NCI-H146 treated with DMSO at 0.1 percent for 48 hours (cell line): ENCODE data around the gene UBE2D3.

Source experiments
- DNase-seq: peaks from one replicate; lab custom pipeline; 2025; ENCODE audit not compliant: unreplicated experiment; lab: John Stamatoyannopoulos, UW

Gene UBE2D3

DNA sequence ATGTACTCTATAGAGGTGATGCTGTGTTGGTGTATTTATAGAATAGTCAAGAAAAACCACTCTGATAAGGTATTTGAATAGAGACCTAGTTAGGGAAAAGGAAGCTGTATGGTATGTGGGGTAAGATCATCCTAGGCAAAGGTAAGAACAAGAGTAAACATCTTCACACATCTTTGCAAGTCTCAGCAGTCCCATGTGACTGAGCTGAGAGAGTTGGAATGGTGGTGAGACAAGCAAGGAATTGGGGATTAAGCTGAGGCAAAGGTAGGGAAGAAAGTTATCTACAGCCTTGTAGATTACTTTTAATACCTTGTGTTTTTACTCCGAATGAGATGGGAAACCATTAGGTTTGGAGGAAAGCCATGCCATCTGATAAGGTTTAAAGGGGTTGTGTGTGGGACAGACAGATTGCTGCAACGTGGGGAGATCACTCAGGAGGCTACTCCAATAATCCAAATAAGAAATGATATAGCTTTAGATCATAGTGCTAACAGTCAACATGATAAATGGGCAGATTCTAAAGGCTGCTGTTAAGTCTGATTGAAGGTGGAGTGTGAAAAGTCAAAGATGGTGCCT, 34.9 kb downstream of the UBE2D3 start:
- no peak for DNase-seq

DNA sequence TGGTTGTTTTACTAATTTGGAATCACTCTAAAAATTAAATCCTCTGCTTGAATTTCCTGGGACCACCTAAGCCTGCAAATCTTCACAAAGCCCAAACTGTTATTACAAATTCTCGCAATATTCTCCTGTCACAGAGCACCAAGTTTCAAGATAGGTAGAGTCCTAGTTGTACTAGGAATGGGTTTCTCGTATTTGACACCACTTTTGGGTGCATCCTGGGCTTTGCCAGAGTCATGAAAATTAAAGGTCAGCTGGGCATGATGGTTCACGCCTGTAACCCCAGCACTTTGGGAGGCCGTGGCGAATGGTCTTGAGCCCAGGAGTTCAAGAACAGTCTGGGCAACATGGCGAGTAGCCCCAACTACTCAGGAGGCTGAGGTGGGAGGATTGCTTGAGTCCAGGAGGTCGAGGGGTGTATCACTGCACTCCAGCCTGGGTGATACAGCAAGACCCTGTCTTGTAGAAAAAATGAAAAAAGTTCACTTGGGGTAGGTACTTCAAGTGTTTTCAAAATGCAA, 36.0 kb downstream of the UBE2D3 start:
- no peak for DNase-seq

GRCh38 chr4:102789317-102789717, 38.0 kb downstream of the UBE2D3 start:
- no peak for DNase-seq

GRCh38 chr4:102787944-102788343, 39.4 kb downstream of the UBE2D3 start:
- no peak for DNase-seq

DNA sequence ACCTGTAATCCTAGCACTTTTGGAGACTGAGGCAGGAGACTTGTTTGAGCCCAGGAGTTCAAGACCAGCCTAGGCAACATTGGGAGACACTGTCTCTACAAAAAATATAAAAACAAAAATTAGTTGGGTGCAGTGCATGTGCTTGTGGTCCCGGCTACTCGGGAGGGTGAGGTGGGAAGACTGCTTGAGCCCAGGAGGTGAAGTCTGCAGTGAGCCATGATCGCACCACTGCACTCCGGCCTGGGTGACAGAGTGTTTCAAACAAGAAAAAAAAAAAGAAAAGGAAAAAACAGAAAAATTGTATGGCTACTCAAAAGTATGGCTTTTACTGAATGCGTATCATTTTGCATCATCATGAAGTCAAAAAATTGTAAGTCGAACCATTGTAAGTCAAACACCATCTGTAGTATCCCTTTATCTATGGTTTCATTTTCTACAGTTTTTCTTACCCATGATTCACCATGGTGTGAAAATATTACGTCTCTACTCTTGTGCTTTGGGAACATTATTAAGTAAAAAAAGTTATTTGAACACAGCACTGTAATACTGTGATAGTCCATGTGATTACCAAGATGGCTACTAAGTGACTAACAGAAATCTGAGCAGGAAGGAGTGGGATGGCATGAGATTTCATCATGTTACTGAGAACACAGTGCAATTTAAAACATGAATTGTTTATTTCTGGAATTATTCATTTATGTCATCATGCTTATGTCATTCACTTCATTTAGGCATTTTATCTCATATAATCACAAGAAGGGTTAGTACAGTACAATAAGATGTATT, 40.1 kb downstream of the UBE2D3 start:
- no peak for DNase-seq

DNA sequence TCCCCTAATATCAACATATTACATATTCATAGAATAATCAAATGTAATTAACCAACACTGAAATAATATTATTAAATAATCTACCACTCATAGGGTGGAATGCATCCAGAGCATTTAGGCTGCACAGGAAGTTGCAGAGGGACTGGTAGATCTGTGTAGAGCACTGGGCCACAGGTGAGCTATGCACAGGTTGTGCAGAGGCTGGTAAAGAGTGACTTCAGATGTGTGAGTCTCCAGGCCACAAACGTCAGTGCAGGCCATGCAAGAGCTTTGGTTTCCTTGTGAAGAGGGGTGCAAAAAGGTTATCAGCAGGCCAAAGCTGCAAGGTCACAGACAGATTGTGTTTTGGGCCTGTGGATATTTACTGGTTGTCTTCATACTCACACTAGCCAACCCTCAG, 41.1 kb downstream of the UBE2D3 start:
- DNase-seq = no peak

GRCh38 chr4:102783006-102783405, 44.3 kb downstream of the UBE2D3 start:
- no peak for DNase-seq

- DNase-seq = no peak
Observed at GRCh38 chr4:102781570-102781969, 45.8 kb downstream of the UBE2D3 start.

DNA sequence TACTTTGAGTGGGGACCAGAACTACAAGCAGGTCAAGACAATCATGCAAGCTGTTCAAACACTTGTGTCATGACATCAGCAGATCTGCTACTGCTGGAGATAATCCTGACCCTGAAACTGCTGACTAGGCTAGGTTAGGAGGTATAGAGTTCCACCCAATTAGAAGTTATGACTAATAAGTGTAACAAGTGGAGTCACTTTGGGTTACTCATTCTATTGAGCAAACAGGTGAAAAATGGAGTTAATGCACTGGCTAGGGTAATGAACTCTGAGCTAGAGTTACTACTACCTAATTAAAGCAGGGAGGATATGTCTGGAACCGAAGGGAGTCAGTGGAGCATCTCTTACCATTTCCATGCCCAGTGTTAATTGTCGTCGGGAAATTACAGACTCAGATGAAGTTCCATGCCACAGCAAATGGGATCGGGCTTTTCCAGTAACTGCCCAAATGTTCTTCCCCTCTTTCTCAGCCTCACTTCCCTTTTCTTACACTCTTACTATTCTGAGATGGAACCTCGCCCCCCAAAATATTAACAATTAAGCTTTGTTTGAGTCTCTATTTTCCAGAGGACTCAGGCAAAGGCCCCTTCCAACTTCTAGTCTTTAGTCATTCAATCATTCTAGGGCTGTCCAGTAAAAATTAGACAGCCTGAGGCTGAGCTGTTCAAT, 46.7 kb downstream of the UBE2D3 start:
- no peak for DNase-seq

GRCh38 chr4:102779204-102779603, 48.1 kb downstream of the UBE2D3 start:
- no peak for DNase-seq

DNA sequence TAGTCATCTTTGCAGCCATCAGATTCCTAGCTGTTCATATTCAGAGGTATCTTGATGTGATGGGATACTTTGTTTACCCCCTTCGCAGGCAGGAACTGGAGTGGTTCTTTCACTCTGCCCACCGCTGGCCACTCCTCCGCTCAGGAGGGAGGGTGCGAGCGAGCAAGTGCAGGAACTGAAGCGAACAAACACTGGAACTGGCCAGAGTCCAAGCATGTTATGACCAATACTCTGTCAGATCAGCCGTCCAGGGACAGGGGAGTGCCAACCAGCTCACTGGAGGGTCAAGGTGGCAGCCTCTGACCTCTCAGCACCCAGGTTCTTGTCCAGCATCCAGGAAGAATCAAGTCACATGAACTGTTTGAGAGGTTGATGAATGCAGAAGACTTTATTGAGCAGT, 48.6 kb downstream of the UBE2D3 start:
- DNase-seq = no peak

- no peak for DNase-seq
Observed at GRCh38 chr4:102775805-102776204, 51.5 kb downstream of the UBE2D3 start.

- no peak for DNase-seq
Observed at GRCh38 chr4:102774254-102774653, 53.1 kb downstream of the UBE2D3 start.

- DNase-seq = no peak
Observed at GRCh38 chr4:102772738-102773340, 54.5 kb downstream of the UBE2D3 start.

DNA sequence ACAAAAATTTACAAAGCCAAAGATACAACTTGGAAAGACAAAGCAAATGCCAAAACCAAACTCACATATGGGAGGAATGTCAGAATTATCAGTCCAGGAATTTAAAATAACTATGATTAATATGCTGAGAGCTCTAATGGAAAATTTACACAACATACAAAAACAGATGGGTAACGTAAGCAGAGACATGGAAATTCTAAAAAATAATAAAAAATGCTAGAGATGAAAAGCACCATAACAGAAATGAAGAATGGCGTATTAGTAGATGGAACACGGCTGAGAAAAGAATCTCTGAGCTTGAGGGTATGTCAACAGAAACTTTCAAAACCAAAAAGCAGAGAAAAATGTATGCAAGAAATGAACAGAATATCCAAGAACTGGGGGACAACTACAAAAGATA, 62.5 kb downstream of the UBE2D3 start:
- no peak for DNase-seq

GRCh38 chr4:102761906-102762305, 65.4 kb downstream of the UBE2D3 start:
- DNase-seq = no peak

DNA sequence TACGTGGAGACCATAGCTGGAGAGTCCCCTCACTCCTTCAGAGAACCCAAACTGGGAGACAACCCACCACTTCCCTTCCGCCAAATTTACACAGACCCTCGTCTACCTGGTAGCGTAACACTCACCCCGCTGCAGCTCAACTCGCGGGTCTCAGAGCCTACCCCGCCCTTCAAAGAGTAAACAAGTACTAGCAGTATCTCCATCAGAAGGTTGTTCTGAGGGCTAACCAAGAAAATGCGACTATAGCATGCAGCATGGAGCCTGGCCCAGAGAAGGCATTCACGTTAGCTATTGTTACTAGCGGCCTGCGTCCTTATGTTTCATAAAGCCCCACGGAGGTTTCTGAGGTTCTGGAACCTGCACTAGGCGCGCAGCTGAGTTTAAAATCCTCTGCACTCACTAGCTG, 66.1 kb downstream of the UBE2D3 start:
- DNase-seq = no peak

DNA sequence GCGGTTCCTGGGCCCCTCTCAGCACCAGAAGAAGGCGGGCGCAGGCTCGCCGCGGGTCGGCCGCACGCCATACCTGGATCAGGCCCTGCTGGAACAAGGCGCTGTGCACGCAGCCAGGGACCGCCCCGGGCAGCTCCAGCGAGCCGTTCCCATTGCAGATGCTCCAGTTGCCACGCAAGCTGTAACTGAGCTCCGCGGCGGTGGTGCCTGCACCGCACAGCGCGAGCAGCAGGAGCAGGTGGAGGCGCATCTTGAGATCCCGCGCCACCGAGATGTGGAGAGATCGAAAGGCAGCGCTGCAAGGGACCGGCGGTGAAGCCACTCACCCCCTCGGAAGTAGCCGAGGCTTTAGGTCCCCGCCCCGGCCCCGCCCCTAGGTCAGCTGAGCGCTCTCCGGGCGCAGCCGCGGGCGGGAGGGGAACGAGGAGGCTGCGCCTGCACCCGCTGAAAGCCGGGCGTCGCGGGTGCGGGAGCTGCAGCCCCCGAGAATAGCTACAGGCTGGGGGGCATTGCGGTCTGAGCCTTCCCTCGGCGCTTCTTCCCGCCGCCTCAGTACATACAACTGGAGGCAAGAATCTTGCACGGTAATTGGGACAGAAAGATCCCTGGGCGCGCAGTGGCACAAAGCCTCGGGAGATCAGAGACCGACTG, 66.6 kb downstream of the UBE2D3 start, which contains the start of gene MANBA:
TSS of gene MANBA (minus strand) at position 324 of the 651 bp plus-strand sequence. CDS start at position 250, 74 bp downstream.
- peak; percentile 5 for DNase-seq

GRCh38 chr4:102759831-102760644, 67.3 kb downstream of the UBE2D3 start:
- no peak for DNase-seq
